GM18526 (cell line): ENCODE results near the gene FMNL1.

ENCODE experiments used
- POLR2A ChIP-seq: IDR thresholded peaks from 3 replicates; pipeline ENCODE4 v1.6.1; 2011; ENCODE audit not compliant: insufficient read length; ENCODE audit errors: extremely low read depth

Gene FMNL1, protein sequence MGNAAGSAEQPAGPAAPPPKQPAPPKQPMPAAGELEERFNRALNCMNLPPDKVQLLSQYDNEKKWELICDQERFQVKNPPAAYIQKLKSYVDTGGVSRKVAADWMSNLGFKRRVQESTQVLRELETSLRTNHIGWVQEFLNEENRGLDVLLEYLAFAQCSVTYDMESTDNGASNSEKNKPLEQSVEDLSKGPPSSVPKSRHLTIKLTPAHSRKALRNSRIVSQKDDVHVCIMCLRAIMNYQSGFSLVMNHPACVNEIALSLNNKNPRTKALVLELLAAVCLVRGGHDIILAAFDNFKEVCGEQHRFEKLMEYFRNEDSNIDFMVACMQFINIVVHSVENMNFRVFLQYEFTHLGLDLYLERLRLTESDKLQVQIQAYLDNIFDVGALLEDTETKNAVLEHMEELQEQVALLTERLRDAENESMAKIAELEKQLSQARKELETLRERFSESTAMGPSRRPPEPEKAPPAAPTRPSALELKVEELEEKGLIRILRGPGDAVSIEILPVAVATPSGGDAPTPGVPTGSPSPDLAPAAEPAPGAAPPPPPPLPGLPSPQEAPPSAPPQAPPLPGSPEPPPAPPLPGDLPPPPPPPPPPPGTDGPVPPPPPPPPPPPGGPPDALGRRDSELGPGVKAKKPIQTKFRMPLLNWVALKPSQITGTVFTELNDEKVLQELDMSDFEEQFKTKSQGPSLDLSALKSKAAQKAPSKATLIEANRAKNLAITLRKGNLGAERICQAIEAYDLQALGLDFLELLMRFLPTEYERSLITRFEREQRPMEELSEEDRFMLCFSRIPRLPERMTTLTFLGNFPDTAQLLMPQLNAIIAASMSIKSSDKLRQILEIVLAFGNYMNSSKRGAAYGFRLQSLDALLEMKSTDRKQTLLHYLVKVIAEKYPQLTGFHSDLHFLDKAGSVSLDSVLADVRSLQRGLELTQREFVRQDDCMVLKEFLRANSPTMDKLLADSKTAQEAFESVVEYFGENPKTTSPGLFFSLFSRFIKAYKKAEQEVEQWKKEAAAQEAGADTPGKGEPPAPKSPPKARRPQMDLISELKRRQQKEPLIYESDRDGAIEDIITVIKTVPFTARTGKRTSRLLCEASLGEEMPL

DNA sequence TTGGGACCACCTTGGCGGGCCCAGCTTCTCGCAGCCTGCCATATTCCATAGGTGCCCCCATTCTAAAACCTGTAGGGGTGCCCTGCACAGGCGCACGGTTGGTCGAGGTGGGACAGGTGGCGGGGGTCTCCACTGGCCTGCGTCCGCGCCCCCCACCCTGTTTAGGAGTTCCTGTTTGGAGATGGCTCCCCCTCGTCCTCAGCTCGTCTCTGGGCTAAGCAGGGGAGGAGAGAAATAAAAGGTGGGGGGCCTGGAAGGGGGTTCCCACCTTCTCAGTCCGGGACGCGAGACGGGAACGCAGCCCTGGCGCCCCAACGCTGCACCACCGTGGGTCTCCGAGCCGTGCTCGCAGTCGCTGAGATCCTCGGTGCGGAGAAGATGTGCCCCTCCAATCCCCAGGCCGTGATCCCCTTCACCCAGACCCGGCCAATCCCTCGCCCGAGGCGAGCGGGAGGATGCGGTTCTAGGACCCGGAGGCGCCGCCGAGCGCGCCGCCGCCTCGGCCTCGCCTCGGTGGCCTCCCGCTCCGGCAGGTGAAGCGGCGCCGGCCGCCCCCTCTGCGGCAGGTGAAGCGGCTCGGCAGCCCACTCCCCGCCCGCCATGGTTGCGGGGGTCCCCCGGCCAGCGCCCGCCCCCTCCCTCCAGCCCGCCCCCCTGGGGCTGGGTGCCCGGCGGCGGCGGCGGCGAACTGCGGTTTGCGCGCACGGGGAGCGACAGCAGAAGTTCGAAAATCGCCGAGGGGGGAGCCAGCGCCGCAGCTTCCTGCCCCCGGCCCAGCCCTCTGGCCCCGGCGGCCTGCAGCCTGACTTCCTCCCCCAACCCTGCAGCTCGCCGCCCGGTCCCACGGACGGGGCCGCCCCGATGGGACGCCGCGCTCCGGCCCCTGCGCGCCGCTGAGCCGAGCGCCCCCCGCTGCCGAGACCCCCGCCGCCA lies at the start of gene FMNL1:
FMNL1 (plus strand) TSS at position 805 of the 933 bp plus-strand sequence. CDS start 240 bp downstream, outside the sequence.
- no peak for TF ChIP-seq POLR2A

GRCh38 chr17:45172232-45172540 lies 49.5 kb upstream of the FMNL1 start:
- no peak for TF ChIP-seq POLR2A

DNA sequence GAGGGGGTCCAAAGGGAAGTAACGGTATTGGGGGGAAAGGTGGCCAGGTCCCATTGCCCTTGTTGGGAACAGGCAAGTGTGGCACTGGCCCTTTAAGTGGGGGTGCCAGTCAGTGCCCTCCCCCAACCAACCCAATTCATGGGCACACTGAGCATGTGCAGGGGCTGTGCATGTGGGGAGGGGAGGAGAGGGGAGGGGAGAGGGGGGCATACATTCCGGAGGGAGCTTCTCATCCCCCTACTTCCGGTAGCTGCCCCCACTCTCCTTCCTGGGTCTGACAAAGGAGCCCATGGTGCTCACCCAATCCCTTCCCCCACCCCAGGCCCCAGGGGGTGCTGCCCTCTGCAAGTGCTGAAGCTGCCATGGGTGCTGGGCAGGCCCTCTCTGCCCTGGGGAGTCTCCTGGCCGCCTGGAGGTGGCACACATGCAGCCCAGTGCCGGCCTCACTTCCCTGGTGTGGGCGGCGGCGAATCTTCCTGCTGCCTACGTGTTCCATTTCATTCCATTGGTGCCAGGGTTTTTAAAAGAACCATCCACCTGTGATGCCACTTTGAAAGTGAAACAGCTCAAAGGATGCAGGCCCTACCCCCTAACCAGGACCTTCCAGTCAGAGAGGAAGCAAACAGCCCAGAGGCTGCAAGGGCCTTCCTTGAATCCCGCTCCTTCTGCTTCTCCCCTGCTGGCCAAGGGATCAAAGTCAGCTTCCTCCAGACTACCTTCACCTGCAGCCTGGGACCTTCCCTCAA lies 49.0 kb upstream of the FMNL1 start:
- TF ChIP-seq POLR2A = peak; percentile 48

- no peak for TF ChIP-seq POLR2A
Observed at GRCh38 chr17:45175759-45176115, 45.9 kb upstream of the FMNL1 start.

DNA sequence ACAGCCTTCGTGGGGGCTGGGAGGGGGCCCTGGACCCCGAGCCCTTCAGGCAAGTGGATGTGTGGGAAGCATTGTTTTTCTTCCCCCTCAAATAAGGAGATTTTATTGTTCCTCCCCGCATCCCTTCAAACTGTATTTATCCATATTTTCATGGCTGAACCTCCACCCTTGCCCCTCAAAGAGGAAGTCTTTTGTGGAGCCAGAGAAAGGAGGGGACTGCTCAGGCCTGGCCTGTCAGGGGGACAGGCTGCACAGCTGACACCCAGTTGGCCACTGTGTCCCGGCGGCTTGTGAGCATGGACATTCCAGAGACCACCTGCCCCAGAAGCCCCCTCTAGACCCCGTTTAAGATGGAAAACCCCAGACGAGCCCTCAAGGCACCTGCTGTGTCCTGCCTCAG lies 44.1 kb upstream of the FMNL1 start:
- TF ChIP-seq POLR2A = no peak

DNA sequence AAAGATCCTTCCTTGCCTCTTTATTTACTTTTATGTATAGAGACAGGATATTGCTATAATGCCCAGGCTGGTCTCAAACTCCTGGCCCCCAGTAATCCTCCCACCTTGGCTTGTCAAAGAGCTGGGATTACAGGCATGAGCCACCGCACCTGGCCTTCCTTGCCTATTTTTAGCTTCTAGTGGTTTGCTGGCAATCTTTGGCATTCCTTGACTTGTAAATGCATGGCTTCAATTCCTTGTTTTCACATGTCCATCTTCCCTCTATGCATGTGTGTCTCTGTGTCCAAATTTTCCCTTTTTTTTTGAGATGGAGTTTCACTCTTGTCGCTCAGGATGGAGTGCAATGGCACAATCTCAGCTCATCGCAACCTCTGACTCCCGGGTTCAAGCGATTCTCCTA lies 37.5 kb upstream of the FMNL1 start:
- TF ChIP-seq POLR2A = no peak

- TF ChIP-seq POLR2A = no peak
Observed at GRCh38 chr17:45186801-45187354, 34.8 kb upstream of the FMNL1 start.

GRCh38 chr17:45189009-45189408 lies 32.7 kb upstream of the FMNL1 start:
- no peak for TF ChIP-seq POLR2A

DNA sequence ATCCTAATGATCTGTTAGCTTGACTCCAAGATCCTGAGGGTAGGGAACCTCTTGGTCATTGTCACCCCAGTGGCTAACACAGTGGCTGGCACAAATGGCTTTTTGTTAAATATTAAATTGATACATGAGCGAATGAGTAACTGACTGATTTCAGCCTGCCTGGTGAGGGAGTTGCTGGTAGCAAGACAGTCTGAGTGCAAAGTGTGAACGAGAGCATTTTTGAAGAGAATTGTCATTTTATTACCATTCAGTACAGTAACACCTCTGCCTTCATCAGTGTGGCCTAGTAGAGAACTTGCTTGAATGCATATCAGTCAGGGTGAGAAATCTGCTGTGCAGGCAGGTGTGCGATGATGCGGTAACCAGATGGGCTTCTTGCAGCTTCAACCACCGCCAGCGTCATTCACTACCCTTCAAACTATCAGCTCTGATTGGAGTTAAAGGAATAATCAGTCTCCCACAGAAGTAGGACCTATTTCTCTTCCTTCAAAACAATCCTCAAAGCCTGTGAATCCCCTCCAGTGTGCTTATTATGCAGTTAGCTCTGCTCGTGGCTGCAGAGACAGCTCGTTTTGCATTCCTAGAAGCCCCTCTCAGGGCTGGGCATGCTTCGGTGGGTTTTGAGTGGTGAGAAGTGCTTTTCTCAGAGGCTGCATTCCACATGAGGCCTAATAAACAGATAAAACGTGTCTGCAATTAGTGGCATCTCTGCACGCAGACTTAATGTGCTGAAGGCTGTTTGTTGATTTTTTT lies 31.0 kb upstream of the FMNL1 start:
- no peak for TF ChIP-seq POLR2A

DNA sequence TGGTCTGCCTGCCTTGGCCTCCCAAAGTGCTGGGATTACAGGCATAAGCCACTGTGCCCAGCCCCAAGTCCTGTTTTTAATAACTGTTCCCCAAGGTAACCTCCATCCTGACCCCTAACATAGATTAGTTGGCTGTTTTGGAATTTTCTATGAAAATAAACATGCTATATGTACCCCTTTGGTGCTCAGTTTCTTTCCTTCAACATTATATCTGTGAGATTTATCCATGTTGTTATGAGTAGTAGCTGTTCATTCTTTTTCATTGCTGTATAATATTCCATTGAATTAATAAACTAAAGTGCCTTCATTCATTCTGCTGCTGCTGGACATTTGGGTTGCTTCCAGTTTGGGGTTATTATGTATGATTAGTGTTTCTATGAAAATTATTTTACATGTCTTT lies 26.3 kb upstream of the FMNL1 start:
- no peak for TF ChIP-seq POLR2A

DNA sequence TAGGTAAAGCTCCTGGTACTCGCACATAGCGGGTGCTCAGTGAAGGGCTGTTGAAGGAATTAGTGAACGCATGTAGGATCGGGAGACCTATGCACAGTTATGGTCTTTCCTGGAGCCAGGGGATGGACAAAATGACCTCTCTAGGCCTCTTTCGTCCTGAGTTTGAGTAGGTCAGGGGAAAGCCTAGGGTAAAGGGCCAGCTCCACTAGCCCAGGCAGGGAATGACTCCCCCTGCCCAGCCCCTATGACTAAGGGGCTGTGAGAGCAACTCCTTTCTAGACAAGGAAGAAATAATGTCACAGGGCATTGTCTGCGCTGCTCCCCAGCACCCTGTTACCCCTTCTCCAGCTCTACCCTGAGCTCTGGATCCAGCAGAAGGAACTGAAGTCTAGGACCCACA lies 24.6 kb upstream of the FMNL1 start:
- no peak for TF ChIP-seq POLR2A

- peak; percentile 22 for TF ChIP-seq POLR2A
Observed at GRCh38 chr17:45197555-45198334, 23.9 kb upstream of the FMNL1 start.
